Putamen (tissue), 1 donor: Measurements from ENCODE around the gene MRPL3.

Experiments
- DNase-seq: peaks from one replicate; pipeline ENCODE4 v3.0.0-alpha.2; 2016; ENCODE audit warnings: low spot score

The MRPL3 gene

GRCh38 chr3:131502530-131503319 is at the start of gene MRPL3:
Gene MRPL3, minus strand, starts transcription at chr3:131502971. Its CDS starts 150 bp downstream, at chr3:131502821.
- peak; percentile 84 for DNase-seq

DNA sequence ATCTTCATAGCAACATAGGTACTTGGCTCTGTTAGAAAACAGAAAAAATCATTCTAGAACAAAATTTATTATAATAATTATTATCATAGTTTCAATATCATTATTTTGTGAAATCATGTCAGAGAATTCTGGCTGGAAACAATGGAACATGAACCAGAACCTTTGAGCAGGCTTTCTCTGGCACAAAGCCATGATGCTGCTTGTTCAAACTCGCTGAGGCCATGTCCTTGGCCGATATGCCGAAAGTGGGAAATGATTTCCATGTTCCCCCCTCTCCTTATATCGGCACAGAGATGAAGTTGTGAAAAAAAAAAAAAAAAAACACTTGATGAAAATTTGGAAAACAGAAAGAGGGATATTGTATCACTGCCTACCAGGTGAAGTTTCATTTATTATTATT is 49.0 kb upstream of the MRPL3 start:
- no peak for DNase-seq

- DNase-seq: no peak
Measured at GRCh38 chr3:131550562-131551465, 48.0 kb upstream of the MRPL3 start.

DNA sequence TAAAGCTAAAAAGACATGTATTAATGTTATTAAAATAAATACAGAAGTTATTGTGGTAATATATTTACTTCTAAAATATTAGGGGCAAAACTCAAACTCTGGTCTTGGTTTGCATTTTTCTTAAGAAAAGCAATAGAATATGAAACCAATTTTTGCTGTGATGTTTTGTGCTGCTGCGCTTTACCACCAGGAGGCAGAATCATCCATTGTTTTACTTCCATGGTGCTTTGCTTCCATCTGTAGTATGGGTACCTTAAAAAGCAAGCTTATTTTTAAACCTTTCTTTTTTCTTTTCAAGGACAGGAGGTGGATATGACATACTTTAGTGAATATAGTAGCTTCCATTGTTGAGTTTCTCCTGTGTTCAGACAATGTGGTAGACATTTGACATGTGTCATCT is 46.6 kb upstream of the MRPL3 start:
- no peak for DNase-seq

GRCh38 chr3:131547585-131547984 is 44.8 kb upstream of the MRPL3 start:
- no peak for DNase-seq

DNA sequence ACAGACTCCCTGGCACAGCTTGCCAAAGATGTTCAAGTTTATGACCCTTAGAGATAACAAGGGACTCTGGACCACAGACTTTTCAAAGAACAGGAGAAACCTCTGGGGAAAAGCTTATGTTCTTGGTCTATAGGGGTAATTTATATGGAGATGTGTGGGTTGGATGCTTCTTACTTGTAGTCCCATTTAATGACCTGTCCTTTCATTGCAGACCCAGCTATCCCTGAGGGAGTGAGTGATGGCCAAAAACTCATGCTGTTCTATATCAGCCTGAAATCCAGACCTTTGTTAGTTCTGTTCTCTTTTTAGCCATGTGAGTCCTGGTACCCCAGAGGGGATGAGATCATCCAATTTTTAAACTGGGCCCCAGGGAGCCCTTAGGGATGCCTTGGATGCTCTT is 43.7 kb upstream of the MRPL3 start:
- DNase-seq: no peak

GRCh38 chr3:131544557-131544956 is 41.8 kb upstream of the MRPL3 start:
- no peak for DNase-seq

DNA sequence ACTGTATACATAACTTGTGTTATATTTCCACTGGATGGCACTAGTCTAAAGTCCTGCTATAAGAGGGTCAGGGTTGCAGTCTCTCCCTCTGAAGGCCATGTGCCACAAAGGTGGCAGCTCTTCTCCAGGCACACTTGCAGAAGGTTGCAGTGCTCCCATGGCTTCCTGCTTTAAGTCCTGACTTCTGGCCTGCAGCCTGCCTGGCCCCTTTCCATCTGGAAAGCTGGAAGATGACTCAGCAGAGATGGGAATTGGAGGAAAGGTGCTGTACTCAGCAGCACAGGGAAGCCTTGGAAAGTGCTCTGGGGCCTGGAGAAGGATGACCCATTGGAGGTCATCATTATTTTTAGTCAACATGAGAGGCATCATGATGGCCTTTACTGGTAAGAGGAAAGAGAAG is 40.9 kb upstream of the MRPL3 start:
- no peak for DNase-seq

DNA sequence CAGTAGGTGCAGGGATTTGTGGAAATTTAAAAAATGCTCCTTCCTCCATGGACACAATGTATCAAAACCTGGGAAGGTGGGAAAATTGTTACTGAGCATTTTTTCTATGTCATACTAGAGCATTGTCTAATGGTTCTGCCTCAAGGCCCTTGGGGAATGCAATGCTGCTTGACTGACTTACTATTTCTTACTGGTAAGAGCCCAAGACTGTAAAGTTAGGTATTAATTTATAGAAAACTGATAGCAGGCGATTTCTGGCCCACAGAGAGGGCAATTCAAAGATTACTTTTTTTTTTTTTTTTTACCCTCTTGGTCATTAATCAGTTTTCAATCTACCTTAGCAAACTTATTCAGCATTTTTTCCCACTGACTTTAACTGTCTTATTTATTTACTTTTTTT is 38.5 kb upstream of the MRPL3 start:
- no peak for DNase-seq

- no peak for DNase-seq
Measured at GRCh38 chr3:131540821-131541220, 38.0 kb upstream of the MRPL3 start.

GRCh38 chr3:131540143-131540542 is 37.4 kb upstream of the MRPL3 start:
- no peak for DNase-seq

GRCh38 chr3:131538968-131539367 is 36.2 kb upstream of the MRPL3 start:
- DNase-seq: no peak

- no peak for DNase-seq
Measured at GRCh38 chr3:131537531-131537930, 34.8 kb upstream of the MRPL3 start.

DNA sequence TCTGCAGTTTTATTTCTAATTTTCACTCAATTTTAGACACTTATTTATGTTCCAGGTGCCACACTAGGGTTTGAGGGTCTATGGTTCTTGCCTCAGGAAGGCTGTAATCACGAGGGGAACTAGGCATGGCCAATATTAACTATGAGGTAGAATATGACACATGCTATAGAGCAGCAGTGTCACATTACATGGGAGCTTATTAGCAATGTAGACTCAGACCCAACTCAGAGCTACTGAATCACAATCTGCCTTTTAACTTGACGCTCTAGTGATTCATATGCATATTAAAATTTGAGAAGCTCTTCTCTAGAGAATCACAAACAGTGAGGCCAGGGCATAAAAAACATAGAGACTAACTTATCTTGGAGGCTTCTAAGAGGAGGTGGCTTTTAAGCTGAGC is 32.8 kb upstream of the MRPL3 start:
- DNase-seq: no peak

- DNase-seq: no peak
Measured at GRCh38 chr3:131535131-131535530, 32.4 kb upstream of the MRPL3 start.

- DNase-seq: no peak
Measured at GRCh38 chr3:131532645-131533044, 29.9 kb upstream of the MRPL3 start.

- no peak for DNase-seq
Measured at GRCh38 chr3:131530843-131531242, 28.1 kb upstream of the MRPL3 start.

DNA sequence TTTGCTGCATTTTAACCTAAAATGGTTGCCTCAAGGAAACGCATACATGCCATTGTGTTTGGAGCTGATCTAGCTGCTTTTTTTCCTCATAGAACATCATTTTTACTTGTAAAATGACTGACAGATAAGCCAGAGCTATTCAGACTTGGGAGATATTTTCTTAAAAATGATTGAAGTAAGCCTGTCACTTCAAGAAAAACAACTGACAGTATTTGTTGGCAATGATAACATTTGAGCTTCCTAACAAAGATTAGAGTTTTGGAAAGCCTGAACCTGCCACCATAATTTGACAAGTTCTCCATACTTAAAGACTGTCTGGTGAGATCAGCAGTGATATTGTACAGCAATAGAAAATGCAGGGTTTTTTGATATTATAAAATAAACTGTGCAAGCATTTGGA is 27.6 kb upstream of the MRPL3 start:
- DNase-seq: no peak

DNA sequence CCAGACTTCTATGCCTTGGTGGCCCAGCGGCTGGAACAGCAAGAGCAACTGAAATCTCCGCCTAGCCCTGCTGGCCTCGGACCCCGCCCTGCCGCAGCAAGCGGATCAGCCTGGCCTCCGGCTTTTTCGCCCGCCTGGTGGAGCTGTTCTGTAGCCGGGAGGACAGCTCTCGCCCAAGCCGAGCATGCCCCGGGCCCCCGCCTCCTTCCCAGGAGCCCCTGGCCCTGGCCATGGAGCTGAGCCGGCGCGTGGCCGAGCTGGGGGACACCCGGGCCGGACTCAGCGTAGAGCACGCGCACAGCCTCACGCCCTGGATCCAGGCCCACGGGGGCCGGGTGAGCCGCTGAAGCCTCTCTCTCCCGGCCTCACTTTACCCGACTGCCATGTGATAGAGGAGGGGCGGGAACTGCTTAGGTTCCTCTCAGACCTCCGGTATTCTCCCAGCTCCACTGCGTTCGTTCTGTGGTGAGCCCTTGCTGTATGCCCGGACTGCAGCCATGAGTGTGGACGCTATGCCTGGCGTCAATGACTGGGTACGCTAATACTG is 24.1 kb upstream of the MRPL3 start:
- no peak for DNase-seq

DNA sequence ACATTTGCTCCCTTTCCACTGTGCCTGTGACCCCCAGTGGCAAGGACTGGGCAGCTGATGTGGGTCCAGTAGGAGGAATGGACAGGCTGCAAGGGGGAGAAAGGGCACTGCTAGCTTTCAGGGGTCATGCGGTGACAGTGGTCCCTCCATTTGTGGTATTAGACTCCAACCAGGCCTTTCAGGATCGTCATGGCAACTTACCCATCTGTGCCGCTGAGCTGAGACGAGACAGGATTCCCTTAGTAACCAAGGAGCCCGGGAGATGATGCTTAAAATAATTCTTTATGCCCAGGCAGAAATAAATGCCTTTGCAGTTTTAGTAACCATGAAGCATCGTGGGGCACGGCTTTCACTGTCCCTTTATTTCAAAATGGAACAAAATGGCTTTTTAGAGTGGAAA is 15.9 kb upstream of the MRPL3 start:
- no peak for DNase-seq

DNA sequence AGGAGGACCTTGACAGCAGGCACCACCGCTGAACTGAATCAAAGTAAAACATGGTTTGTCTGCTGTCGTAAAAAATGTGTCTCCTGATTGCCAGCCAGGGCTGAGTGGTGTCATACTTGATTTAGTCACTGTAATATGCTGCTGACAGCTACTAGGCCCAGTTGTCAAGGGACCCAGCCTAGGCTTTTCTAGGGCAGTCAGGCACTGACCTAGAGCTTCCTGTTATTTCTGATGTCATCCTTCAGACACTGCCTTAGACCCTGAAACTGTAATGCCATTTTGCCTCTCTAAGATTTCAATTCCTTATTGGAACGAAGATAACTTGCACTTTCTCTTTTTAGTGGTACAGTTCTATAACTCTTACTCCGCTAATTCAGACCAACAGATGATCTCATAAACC is 2.6 kb upstream of the MRPL3 start:
- no peak for DNase-seq

GRCh38 chr3:131503320-131503635 is 507 bp upstream of the MRPL3 start:
- DNase-seq: no peak

DNA sequence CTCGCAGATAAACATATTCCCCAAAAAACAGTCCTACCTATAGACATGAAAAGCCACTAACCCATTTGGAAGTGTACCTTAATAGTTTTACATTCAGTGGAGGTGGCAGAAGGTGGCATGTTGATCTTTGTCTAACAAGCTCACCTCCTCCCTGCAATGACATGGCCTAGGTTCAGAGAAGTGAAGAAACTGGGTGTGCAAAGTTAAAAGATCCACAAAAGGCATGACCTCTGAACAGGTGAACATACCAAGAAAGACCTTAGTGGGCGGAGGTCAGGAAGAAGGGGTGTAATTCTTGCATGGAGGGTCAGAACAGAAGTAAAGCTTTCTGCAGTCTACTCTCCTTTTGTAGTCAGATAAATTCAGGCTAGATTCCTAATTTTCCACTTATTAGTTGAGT is 822 bp downstream of the MRPL3 start:
- no peak for DNase-seq
